Tibial nerve (tissue), 3 donors: ENCODE measurements around the gene CDK3.

Experiments
- POLR2A ChIP-seq, 2 donors: fragments of 450-650 bp; IDR thresholded peaks; one replicate each; pipeline ENCODE4 v1.6.1; 2017; ENCODE audit warnings: antibody characterized with exemption in 2 of 2, mild to moderate bottlenecking in 2 of 2, moderate library complexity in 2 of 2
- TF ChIP-seq, protein P1 (sequence below), 5 experiments: fragments of 200-600 bp in 3 of 5; fragments of 450-650 bp in 2 of 5; sonication (generic) in 3 of 5; IDR thresholded peaks; one replicate each; pipeline ENCODE4 v1.5.1; 2016 to 2019; ENCODE audit warnings: antibody characterized with exemption in 5 of 5, mild to moderate bottlenecking in 3 of 5, moderate library complexity in 2 of 5

GRCh38 chr17:76003915-76004314, 3.3 kb downstream of the CDK3 start:
- TF ChIP-seq, protein P1, sequence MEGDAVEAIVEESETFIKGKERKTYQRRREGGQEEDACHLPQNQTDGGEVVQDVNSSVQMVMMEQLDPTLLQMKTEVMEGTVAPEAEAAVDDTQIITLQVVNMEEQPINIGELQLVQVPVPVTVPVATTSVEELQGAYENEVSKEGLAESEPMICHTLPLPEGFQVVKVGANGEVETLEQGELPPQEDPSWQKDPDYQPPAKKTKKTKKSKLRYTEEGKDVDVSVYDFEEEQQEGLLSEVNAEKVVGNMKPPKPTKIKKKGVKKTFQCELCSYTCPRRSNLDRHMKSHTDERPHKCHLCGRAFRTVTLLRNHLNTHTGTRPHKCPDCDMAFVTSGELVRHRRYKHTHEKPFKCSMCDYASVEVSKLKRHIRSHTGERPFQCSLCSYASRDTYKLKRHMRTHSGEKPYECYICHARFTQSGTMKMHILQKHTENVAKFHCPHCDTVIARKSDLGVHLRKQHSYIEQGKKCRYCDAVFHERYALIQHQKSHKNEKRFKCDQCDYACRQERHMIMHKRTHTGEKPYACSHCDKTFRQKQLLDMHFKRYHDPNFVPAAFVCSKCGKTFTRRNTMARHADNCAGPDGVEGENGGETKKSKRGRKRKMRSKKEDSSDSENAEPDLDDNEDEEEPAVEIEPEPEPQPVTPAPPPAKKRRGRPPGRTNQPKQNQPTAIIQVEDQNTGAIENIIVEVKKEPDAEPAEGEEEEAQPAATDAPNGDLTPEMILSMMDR (IDR thresholded peaks at IDR 0.05): no peak
- TF ChIP-seq POLR2A (IDR thresholded peaks at IDR 0.05): no peak
